GDM1 (cell line): ENCODE measurements around the gene TTC34.

Experiments
- DNase-seq: peaks from one replicate; lab custom pipeline; 2025; lab: John Stamatoyannopoulos, UW

The TTC34 gene

GRCh38 chr1:2828586-2829250 lies 27.2 kb upstream of the TTC34 start:
- no peak for DNase-seq

- no peak for DNase-seq
Observed at GRCh38 chr1:2826736-2827292, 25.3 kb upstream of the TTC34 start.

GRCh38 chr1:2826316-2826715 lies 24.8 kb upstream of the TTC34 start:
- no peak for DNase-seq

- DNase-seq: no peak
Observed at GRCh38 chr1:2825487-2826189, 24.1 kb upstream of the TTC34 start.

- DNase-seq: no peak
Observed at GRCh38 chr1:2824999-2825398, 23.5 kb upstream of the TTC34 start.

- no peak for DNase-seq
Observed at GRCh38 chr1:2823921-2824610, 22.6 kb upstream of the TTC34 start.

- DNase-seq: no peak
Observed at GRCh38 chr1:2822621-2823145, 21.2 kb upstream of the TTC34 start.

- no peak for DNase-seq
Observed at GRCh38 chr1:2821966-2822620, 20.6 kb upstream of the TTC34 start.

GRCh38 chr1:2821373-2821955 lies 20.0 kb upstream of the TTC34 start:
- DNase-seq: no peak

- DNase-seq: no peak
Observed at GRCh38 chr1:2820731-2821372, 19.4 kb upstream of the TTC34 start.

GRCh38 chr1:2819831-2820730 lies 18.6 kb upstream of the TTC34 start:
- no peak for DNase-seq

GRCh38 chr1:2819429-2819828 lies 17.9 kb upstream of the TTC34 start:
- DNase-seq: no peak

- no peak for DNase-seq
Observed at GRCh38 chr1:2817784-2818564, 16.5 kb upstream of the TTC34 start.

GRCh38 chr1:2816786-2817185 lies 15.3 kb upstream of the TTC34 start:
- DNase-seq: no peak

- no peak for DNase-seq
Observed at GRCh38 chr1:2815551-2815950, 14.1 kb upstream of the TTC34 start.

GRCh38 chr1:2814511-2815075 lies 13.1 kb upstream of the TTC34 start:
- DNase-seq: no peak

GRCh38 chr1:2812939-2813653 lies 11.6 kb upstream of the TTC34 start:
- no peak for DNase-seq

GRCh38 chr1:2812136-2812535 lies 10.6 kb upstream of the TTC34 start:
- DNase-seq: no peak
